HEK293T (cell line): Measurements from ENCODE around the gene HMCN2.

Experiments used
- ARNT ChIP-seq: fragments of 450-650 bp; IDR thresholded peaks from 2 replicates; pipeline ENCODE4 v1.6.1; 2017; ENCODE audit warnings: mild to moderate bottlenecking
- BHLHE40 ChIP-seq: fragments of 450-650 bp; IDR thresholded peaks from 2 replicates; pipeline ENCODE4 v1.6.1; 2016; ENCODE audit warnings: mild to moderate bottlenecking, moderate library complexity, borderline replicate concordance
- CTBP1 ChIP-seq: fragments of 450-650 bp; IDR thresholded peaks from 2 replicates; pipeline ENCODE4 v1.6.1; 2016; ENCODE audit warnings: borderline replicate concordance
- FOXA1 ChIP-seq: fragments of 450-650 bp; IDR thresholded peaks from 2 replicates; pipeline ENCODE4 v1.6.1; 2016; ENCODE audit warnings: mild to moderate bottlenecking
- FOXK2 ChIP-seq: fragments of 450-650 bp; IDR thresholded peaks from 2 replicates; pipeline ENCODE4 v1.6.1; 2016; ENCODE audit warnings: mild to moderate bottlenecking
- FOXM1 ChIP-seq: fragments of 450-650 bp; IDR thresholded peaks from 2 replicates; pipeline ENCODE4 v1.6.1; 2017; ENCODE audit warnings: mild to moderate bottlenecking, borderline replicate concordance
- HDGF ChIP-seq: fragments of 450-650 bp; IDR thresholded peaks from 2 replicates; pipeline ENCODE4 v1.6.1; 2017; ENCODE audit warnings: antibody characterized with exemption, borderline replicate concordance
- LEF1 ChIP-seq: fragments of 450-650 bp; IDR thresholded peaks from 2 replicates; pipeline ENCODE4 v1.6.1; 2017; ENCODE audit warnings: mild to moderate bottlenecking, borderline replicate concordance
- PKNOX1 ChIP-seq: fragments of 450-650 bp; IDR thresholded peaks from 2 replicates; pipeline ENCODE4 v1.6.1; 2016
- SP1 ChIP-seq: fragments of 450-650 bp; IDR thresholded peaks from 2 replicates; pipeline ENCODE4 v1.6.1; 2017
- SUZ12 ChIP-seq: fragments of 450-650 bp; IDR thresholded peaks from 2 replicates; pipeline ENCODE4 v1.6.1; 2016; ENCODE audit warnings: mild to moderate bottlenecking
- TARDBP ChIP-seq: fragments of 450-650 bp; IDR thresholded peaks from 2 replicates; pipeline ENCODE4 v1.6.1; 2016

DNA sequence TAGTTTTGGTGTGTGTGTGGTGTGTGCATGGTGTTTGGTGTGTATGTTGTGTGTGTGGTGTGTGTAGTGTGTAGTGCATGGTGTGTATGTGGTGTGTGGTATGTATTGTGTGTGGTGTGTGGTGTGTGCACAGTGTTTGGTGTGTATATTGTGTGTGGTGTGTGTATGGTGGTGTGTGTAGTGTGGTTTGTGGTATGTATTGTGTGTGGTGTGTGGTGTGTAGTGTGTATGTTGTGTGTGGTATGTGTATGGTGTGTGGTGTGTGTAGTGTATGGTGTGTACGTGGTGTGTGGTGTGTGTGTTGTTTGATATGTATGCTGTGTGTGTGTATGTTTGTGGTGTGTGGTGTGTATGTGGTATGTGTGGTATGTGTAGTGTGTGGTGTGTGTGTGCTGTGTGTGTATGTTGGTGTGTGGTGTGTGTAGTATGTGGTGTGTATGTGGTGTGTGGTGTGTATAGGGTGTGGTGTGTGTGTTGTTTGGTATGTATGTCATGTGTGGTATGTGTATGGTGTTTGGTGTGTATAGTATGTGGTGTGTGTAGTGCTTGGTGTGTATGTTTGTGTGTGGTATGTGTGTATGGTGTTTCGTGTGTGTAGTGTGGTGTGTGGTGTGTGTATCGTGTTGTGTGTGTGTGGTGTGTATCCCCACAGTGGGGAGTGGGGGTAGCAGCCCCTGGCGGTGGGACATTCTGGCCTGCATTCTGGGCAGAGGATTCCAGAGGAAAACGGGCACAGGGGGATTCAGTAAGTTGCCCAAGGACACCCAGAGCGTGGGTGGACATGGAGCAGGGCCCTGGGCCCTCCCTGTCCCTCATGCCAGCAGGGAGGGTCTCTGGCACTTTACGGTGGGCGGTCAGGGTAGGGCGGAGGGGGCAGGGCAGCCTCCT lies 79.7 kb downstream of the HMCN2 start:
- TF ChIP-seq PKNOX1 (no peak), ARNT (no peak), CTBP1 (0 out of 2 replicates have a peak, but pooled peaks have one; percentile 18), LEF1 (no peak), FOXM1 (no peak), SP1 (no peak), FOXK2 (no peak), SUZ12 (no peak), HDGF (no peak), TARDBP (0 out of 2 replicates have a peak, but pooled peaks have one; percentile 2), BHLHE40 (no peak), FOXA1 (no peak)
